Peyer's patch (tissue), 4 donors: ENCODE results near the gene MXD4.

Experiments used
- CTCF ChIP-seq, 6 experiments: fragments of 450-650 bp in 4 of 6; fragments of 200-600 bp in 2 of 6; sonication (generic) in 1 of 6; IDR thresholded peaks; one replicate each; pipeline ENCODE4 v1.5.1; 2017 to 2019; ENCODE audit warnings: antibody characterized with exemption in 6 of 6, mild to moderate bottlenecking in 3 of 6, moderate library complexity in 1 of 6
- POLR2A ChIP-seq, 2 donors: fragments of 450-650 bp; IDR thresholded peaks; one replicate each; pipeline ENCODE4 v1.5.1; 2017; ENCODE audit warnings: antibody characterized with exemption in 2 of 2, mild to moderate bottlenecking in 2 of 2, moderate library complexity in 2 of 2

GRCh38 chr4:2260344-2261109 lies 1.4 kb downstream of the MXD4 start:
- TF ChIP-seq CTCF (IDR thresholded peaks at IDR 0.05) (no peak), POLR2A (IDR thresholded peaks at IDR 0.05) (no peak)
